Mucosa of rectum (tissue), 2 donors: ENCODE measurements around the gene IFNL2.

Source experiments
- H3K27ac ChIP-seq, 2 donors: one replicate each; pipeline ENCODE4 v1.7.0; 2013; ENCODE audit warnings: inconsistent platforms in 2 of 2, low read depth in 2 of 2, low read length in 2 of 2
- H3K27me3 ChIP-seq, 2 donors: one replicate each; pipeline ENCODE4 v1.7.0; 2013; ENCODE audit warnings: low read length in 2 of 2; ENCODE audit not compliant: control insufficient read depth in 2 of 2, insufficient read depth in 2 of 2
- H3K36me3 ChIP-seq, 2 donors: one replicate each; pipeline ENCODE4 v1.7.0; 2013; ENCODE audit warnings: low read length in 2 of 2; ENCODE audit not compliant: control insufficient read depth in 2 of 2, insufficient read depth in 2 of 2
- H3K4me1 ChIP-seq, 2 donors: one replicate each; pipeline ENCODE4 v1.7.0; 2013; ENCODE audit warnings: low read length in 2 of 2, mild to moderate bottlenecking in 1 of 2; ENCODE audit not compliant: control insufficient read depth in 2 of 2, insufficient read depth in 2 of 2
- H3K4me3 ChIP-seq, 2 donors: one replicate each; pipeline ENCODE4 v1.7.0; 2013; ENCODE audit warnings: low read length in 2 of 2
- H3K9ac ChIP-seq, 2 donors: one replicate each; pipeline ENCODE4 v1.7.0; 2013; ENCODE audit warnings: low read length in 2 of 2, low read depth in 1 of 2, mild to moderate bottlenecking in 1 of 2
- H3K9me3 ChIP-seq, 2 donors: one replicate each; pipeline ENCODE4 v1.7.0; 2013; ENCODE audit warnings: low read length in 2 of 2; ENCODE audit not compliant: control insufficient read depth in 2 of 2
- donor health status: healthy.
- donor health status: Normal muscosa, but diverticular disease.

Gene IFNL2

DNA sequence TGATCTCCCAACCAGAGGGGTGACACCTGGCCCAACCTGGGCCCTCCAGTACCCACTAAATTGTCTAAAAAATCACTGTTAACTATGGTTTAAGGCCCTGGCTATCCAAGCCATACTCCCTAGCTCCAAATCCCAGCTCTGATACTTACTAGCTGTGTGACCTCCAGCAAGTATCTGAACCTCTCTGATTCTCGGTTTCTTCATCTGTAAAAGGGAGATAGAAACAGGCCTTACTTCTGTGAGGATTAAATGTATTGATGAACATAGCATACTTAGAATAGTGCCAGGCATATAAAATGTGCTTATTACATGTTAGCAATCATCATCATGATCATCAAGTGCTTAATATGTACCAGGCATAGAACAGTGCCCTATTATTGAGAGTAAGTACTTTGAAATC lies 47.7 kb downstream of the IFNL2 start:
- peaks cover 0 to 7% of the 10 kb centered on the region in 2 donors for H3K27me3 ChIP-seq
- no peaks in the 10 kb centered on the region for H3K9me3 ChIP-seq
- no peak overlapping the region for H3K4me3 ChIP-seq
- no peak overlapping the region for H3K27ac ChIP-seq
- H3K36me3 ChIP-seq, result no peaks in the 10 kb centered on the region
- no peaks in the 10 kb centered on the region for H3K4me1 ChIP-seq
- H3K9ac ChIP-seq, result no peak overlapping the region

DNA sequence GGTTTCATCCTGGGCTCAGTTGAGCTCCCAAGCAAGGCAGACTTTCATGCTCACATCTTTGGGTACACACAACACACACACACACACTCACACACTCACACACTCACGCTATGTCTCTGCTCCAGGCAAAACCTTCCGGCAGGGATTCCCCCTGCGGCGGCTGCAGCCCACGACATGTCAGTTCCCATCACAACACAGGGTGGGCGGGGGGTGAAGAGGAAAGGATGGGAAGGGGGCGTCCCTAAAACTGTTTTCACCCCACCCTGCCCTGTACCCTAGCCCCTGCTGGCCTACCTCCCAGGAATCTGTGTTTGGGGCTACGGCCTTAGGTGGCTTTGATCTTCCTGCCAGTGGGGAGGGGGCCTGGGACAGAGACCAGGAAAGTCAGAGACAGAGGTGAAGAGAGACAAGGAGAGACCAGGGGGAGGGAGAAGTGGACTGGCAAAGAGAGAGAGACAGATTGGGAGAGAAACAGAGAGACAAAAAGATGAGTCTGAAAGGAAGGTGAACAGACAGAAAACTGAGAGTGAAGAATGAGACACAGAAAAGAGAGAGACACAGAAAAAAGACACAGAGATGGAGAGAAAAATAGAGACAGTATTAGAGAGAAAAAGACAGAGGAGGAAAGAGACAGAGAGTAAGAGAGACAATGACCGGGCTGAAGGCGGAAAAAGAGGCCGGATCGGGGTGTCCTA lies 48.6 kb downstream of the IFNL2 start:
- Histone ChIP-seq H3K27me3 (peaks cover 0 to 7% of the 10 kb centered on the region in 2 donors), H3K36me3 (no peaks in the 10 kb centered on the region), H3K27ac (no peak overlapping the region)

DNA sequence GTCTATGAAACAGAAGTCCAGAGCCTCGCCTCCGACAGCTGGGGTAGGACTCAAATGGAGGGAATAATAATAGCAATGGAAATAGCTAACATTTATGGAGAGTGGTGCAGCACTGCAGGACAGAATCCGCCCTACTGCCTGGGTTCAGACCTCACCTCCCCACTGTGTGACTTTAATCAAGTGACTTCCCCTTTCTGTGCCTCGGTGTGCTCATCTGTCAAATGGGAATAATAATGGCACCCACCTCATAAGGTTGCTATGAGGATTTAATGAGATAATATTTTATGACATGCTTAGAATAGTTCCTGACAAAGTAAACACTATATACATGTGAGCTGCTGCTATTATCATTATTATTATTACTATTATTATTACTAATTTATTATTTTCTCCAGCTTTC lies 49.3 kb downstream of the IFNL2 start:
- Histone ChIP-seq H3K27ac (no peak overlapping the region), H3K4me3 (no peak overlapping the region), H3K9me3 (no peaks in the 10 kb centered on the region), H3K36me3 (no peaks in the 10 kb centered on the region), H3K27me3 (peaks cover 0 to 7% of the 10 kb centered on the region in 2 donors), H3K4me1 (no peaks in the 10 kb centered on the region), H3K9ac (no peak overlapping the region)

More for the DNA sequence above, 48.6 kb downstream of the IFNL2 start:
- H3K9ac ChIP-seq, result no peak overlapping the region
- H3K4me3 ChIP-seq, result no peak overlapping the region
- H3K9me3 ChIP-seq, result no peaks in the 10 kb centered on the region
- no peaks in the 10 kb centered on the region for H3K4me1 ChIP-seq

DNA sequence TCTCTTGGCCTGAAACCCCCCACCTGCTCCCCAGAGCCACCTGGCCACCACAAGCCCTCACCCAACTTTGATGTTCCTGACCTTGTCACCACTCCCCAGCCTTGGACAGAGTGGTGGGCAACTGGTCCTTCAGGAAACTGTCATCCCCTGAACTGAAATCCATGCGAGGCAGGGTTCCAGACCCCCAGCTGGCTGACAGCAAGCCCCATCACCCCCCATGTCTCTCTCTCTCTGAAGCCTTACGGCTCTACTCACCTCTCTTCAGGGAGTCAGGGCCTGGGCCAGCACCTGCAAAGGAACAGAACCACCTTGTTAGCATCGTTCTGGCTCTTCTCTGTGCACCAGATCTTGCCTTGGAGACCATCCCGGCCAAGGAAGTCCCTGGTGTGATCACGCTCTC lies 49.9 kb downstream of the IFNL2 start:
- Histone ChIP-seq H3K4me3 (no peak overlapping the region), H3K36me3 (no peaks in the 10 kb centered on the region), H3K27me3 (peaks cover 0 to 7% of the 10 kb centered on the region in 2 donors), H3K9me3 (no peaks in the 10 kb centered on the region), H3K4me1 (no peaks in the 10 kb centered on the region), H3K27ac (no peak overlapping the region), H3K9ac (no peak overlapping the region)

DNA sequence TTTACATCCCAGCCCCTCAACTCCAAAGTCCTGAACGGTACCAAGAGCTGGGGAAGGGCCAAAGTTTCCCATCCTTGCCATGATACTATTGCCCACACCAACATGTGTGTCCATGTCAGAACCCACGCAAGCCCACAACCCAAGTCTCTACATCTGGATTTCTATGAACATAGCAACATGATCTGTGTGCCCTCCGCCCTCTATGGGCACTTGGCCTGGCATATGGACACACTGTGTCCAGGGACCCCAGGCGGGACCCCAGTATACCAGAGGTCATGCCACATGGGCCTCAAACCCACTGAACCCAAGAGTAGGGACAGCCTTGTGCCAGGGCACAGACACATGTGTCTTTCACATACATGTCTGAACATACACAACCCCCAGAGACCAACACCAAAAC lies 50.5 kb downstream of the IFNL2 start:
- Histone ChIP-seq H3K27ac (no peak overlapping the region), H3K4me1 (no peaks in the 10 kb centered on the region), H3K9ac (no peak overlapping the region), H3K4me3 (no peak overlapping the region), H3K27me3 (peaks cover 0 to 7% of the 10 kb centered on the region in 2 donors), H3K36me3 (no peaks in the 10 kb centered on the region), H3K9me3 (no peaks in the 10 kb centered on the region)

DNA sequence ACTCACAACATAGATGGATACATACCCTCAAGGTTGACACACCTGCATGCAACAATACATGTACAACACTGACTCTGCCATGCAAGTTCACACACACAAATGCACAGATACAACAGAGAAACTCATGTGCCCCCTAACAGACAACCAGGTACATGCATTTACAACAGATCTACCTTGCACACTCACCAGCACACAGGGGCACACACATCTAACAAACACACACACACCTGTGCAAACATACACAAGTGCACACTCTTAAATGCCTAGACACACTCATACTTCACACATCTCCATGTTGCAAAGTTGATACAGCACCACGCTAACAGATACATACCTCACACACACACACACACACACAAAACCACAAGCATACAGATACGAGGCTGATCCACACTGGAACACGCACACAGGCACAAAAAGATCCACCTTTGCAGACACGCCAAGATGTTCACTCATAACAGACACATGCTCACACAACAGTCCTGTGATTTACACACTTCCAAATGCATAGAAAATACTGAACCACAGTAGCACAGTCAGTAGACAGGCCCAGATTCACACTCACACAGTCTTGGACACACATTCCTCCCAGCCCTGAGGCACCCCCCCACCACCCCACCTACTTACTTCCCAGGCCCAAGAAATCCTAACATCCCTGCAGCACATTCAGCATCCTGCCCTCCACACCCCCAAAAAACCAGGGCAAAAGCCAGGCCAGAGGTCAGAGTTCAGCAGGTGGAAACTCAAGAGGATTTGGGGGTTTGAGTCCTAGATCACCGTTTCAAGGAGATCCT lies 51.1 kb downstream of the IFNL2 start:
- H3K27ac ChIP-seq, result no peak overlapping the region
- H3K4me1 ChIP-seq, result no peaks in the 10 kb centered on the region
- no peaks in the 10 kb centered on the region for H3K9me3 ChIP-seq
- H3K27me3 ChIP-seq, result peaks cover 0 to 7% of the 10 kb centered on the region in 2 donors
- H3K9ac ChIP-seq, result no peak overlapping the region
- no peaks in the 10 kb centered on the region for H3K36me3 ChIP-seq
- H3K4me3 ChIP-seq, result no peak overlapping the region
